Dendritic cell treated with granulocyte-macrophage colony-stimulating factor and Interleukin-4, amounts not matched to agents 40 ng/mL and 50 ng/mL, for 4 days (primary cell): ENCODE results near the gene MBTPS1.

ENCODE experiments used
- H3K27ac Mint-ChIP-seq: one replicate; pipeline ENCODE4 v1.8.0; 2022; ENCODE audit warnings: mild to moderate bottlenecking, mixed read lengths
- H3K27me3 Mint-ChIP-seq: one replicate; pipeline ENCODE4 v1.8.0; 2022; ENCODE audit warnings: mild to moderate bottlenecking, mixed read lengths
- H3K36me3 Mint-ChIP-seq: one replicate; pipeline ENCODE4 v1.8.0; 2022; ENCODE audit warnings: low read depth, mixed read lengths
- H3K4me1 Mint-ChIP-seq: one replicate; pipeline ENCODE4 v1.8.0; 2022; ENCODE audit warnings: low read depth, mixed read lengths
- H3K4me3 Mint-ChIP-seq: one replicate; pipeline ENCODE4 v1.8.0; 2022; ENCODE audit warnings: mild to moderate bottlenecking, moderate library complexity, mixed read lengths
- H3K9me3 Mint-ChIP-seq: one replicate; pipeline ENCODE4 v1.8.0; 2022; ENCODE audit warnings: mixed read lengths
- intact Hi-C: fragments of 100-400 bp; cut with micrococcal nuclease; formaldehyde crosslinking; loops from one replicate; pipeline ENCODE4 v1.15.0; 2022

The MBTPS1 gene

DNA sequence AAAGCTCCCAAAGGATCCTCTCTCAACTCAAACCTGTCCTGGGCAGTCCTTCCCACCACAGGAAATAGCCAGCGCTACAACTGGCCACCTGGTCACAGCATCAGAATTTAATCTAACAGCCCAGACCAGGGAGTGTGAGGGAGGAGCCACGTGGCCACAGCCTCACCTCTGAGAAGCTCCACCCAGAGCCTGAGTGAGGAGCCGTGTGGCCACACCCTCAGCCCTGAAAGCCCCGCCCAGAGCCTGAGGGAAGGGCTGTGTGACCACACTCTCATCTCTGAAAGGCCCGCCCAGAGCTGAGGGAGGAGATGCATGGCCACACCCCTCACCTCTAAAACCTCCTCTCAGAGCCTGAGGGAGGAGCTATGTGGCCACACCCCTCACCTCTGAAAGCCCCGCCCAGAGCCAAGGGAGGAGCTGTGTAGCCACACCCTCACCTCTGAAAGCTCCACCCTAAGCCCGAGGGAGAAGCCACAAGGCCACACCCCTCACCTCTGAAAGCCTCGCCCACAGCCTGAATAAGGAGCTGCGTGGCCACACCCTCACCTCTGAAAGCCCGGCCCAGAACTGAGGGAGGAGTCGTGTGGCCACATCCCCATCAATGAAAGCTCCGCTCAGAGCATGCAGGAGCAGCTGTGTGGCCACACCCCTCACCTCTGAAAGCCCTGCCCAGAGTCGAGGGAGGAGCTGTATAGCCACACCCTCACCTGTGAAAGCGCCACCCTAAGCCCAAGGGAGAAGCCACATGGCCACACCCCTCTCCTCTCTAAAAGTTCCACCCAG lies 102.8 kb downstream of the MBTPS1 start:
- peaks cover 9% of the 10 kb centered on the region for H3K4me1 Mint-ChIP-seq

GRCh38 chr16:84009282-84009681 lies 107.5 kb downstream of the MBTPS1 start:
- Mint-ChIP-seq H3K9me3 (peaks cover 3% of the 10 kb centered on the region), H3K4me3 (no peak overlapping the region), H3K27ac (no peak overlapping the region), H3K36me3 (no peaks in the 10 kb centered on the region), H3K27me3 (peaks cover 48% of the 10 kb centered on the region), H3K4me1 (peaks cover 4% of the 10 kb centered on the region)
- intact Hi-C loops, result no loop called here

More for the DNA sequence above, 102.8 kb downstream of the MBTPS1 start:
- Mint-ChIP-seq H3K4me3 (no peak overlapping the region), H3K27me3 (peaks cover 40% of the 10 kb centered on the region), H3K36me3 (no peaks in the 10 kb centered on the region), H3K27ac (no peak overlapping the region), H3K9me3 (peaks cover 6% of the 10 kb centered on the region)
- intact Hi-C loops, result no loop called here

DNA sequence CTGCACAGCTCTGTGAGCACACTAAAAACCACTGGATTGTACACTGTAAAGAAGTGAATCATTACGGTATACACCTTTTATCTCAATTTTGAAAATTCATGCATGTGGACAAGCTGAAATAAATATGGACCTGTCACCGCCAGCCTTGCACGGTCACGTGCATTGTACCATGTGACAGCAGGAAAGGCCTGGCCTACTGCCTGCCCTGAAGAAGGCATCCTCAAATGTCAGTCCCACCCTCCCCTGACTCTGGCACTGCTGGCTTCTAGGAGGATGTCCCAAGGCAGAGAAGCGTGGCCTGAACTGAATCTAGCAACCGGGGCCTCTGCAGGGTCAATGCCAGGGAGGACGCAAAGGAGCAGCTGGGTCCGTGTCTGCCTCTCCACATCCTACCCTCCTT lies 108.8 kb downstream of the MBTPS1 start:
- Mint-ChIP-seq H3K4me3 (no peak overlapping the region), H3K27ac (no peak overlapping the region), H3K27me3 (peaks cover 54% of the 10 kb centered on the region), H3K36me3 (no peaks in the 10 kb centered on the region), H3K4me1 (no peaks in the 10 kb centered on the region), H3K9me3 (no peaks in the 10 kb centered on the region)
- intact Hi-C loops, result no loop called here

GRCh38 chr16:84007520-84007919 lies 109.2 kb downstream of the MBTPS1 start:
- no peak overlapping the region for H3K4me3 Mint-ChIP-seq
- H3K27me3 Mint-ChIP-seq, result peaks cover 59% of the 10 kb centered on the region
- H3K4me1 Mint-ChIP-seq, result no peaks in the 10 kb centered on the region
- no peaks in the 10 kb centered on the region for H3K36me3 Mint-ChIP-seq
- no peaks in the 10 kb centered on the region for H3K9me3 Mint-ChIP-seq
- no peak overlapping the region for H3K27ac Mint-ChIP-seq
- intact Hi-C loops, result no loop called here

- Mint-ChIP-seq H3K27ac (no peak overlapping the region), H3K4me1 (no peaks in the 10 kb centered on the region), H3K4me3 (no peak overlapping the region), H3K27me3 (peaks cover 62% of the 10 kb centered on the region), H3K36me3 (no peaks in the 10 kb centered on the region), H3K9me3 (no peaks in the 10 kb centered on the region)
- intact Hi-C loops, result no loop called here
Observed at GRCh38 chr16:84005391-84005790, 111.4 kb downstream of the MBTPS1 start.

GRCh38 chr16:84004442-84004841 lies 112.3 kb downstream of the MBTPS1 start:
- intact Hi-C loops, result no loop called here
- Mint-ChIP-seq H3K27me3 (peaks cover 60% of the 10 kb centered on the region), H3K4me1 (no peaks in the 10 kb centered on the region), H3K36me3 (no peaks in the 10 kb centered on the region), H3K27ac (no peak overlapping the region), H3K4me3 (no peak overlapping the region), H3K9me3 (no peaks in the 10 kb centered on the region)
